ENCODE measurements around the gene DCHS2.

GRCh38 chr4:154519214-154519613 lies 27.6 kb upstream of the DCHS2 start:
- TF ChIP-seq, protein P1, sequence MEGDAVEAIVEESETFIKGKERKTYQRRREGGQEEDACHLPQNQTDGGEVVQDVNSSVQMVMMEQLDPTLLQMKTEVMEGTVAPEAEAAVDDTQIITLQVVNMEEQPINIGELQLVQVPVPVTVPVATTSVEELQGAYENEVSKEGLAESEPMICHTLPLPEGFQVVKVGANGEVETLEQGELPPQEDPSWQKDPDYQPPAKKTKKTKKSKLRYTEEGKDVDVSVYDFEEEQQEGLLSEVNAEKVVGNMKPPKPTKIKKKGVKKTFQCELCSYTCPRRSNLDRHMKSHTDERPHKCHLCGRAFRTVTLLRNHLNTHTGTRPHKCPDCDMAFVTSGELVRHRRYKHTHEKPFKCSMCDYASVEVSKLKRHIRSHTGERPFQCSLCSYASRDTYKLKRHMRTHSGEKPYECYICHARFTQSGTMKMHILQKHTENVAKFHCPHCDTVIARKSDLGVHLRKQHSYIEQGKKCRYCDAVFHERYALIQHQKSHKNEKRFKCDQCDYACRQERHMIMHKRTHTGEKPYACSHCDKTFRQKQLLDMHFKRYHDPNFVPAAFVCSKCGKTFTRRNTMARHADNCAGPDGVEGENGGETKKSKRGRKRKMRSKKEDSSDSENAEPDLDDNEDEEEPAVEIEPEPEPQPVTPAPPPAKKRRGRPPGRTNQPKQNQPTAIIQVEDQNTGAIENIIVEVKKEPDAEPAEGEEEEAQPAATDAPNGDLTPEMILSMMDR (IDR thresholded peaks at IDR 0.05) = no peak
- TF ChIP-seq POLR2A (IDR thresholded peaks at IDR 0.05) (no peak), EP300 (IDR thresholded peaks at IDR 0.05) (no peak)

Data from tibial nerve (tissue), 4 donors.